Measurements from ENCODE around the gene ADH6.
"Not testable (repeated sequence)": the region's sequence is repeated elsewhere in the genome, so short reads cannot be mapped to it uniquely, and the experiment has no call there.

Gene ADH6

GRCh38 chr4:99189900-99190299, 29.1 kb downstream of the ADH6 start:
- not testable (repeated sequence) for DNase-seq

GRCh38 chr4:99186029-99186428, 33.0 kb downstream of the ADH6 start:
- DNase-seq: no peak

- no peak for DNase-seq
Observed at GRCh38 chr4:99185581-99185980, 33.5 kb downstream of the ADH6 start.

- no peak for DNase-seq
Observed at GRCh38 chr4:99180382-99181070, 38.5 kb downstream of the ADH6 start.

GRCh38 chr4:99179626-99180025, 39.4 kb downstream of the ADH6 start:
- DNase-seq: no peak

- no peak for DNase-seq
Observed at GRCh38 chr4:99179178-99179577, 39.9 kb downstream of the ADH6 start.

GRCh38 chr4:99166544-99166943, 52.5 kb downstream of the ADH6 start:
- no peak for DNase-seq

- DNase-seq: no peak
Observed at GRCh38 chr4:99165978-99166377, 53.1 kb downstream of the ADH6 start.

GRCh38 chr4:99161373-99162099, 57.5 kb downstream of the ADH6 start:
- DNase-seq: no peak

GRCh38 chr4:99159699-99160098, 59.3 kb downstream of the ADH6 start:
- no peak for DNase-seq

- DNase-seq: no peak
Observed at GRCh38 chr4:99157478-99157935, 61.5 kb downstream of the ADH6 start.

- DNase-seq: no peak
Observed at GRCh38 chr4:99156992-99157391, 62.1 kb downstream of the ADH6 start.

- DNase-seq: no peak
Observed at GRCh38 chr4:99154658-99155342, 64.2 kb downstream of the ADH6 start.

Data from NCI-H510A (cell line).